Mesendoderm (in vitro differentiated cells): Measurements from ENCODE around the gene STEAP3.

Source experiments
- DNase-seq: peaks from one replicate; pipeline ENCODE4 v3.0.0; 2013
- H2AK5ac ChIP-seq: 2 replicates; pipeline ENCODE4 v1.6.1; 2013; ENCODE audit warnings: low read length, inconsistent platforms
- H2BK120ac ChIP-seq: 2 replicates; pipeline ENCODE4 v1.6.1; 2013; ENCODE audit warnings: low read depth, mild to moderate bottlenecking, low read length, moderate library complexity, mixed read lengths
- H2BK15ac ChIP-seq: replicated peaks from 2 replicates; pipeline ENCODE4 v1.6.1; 2013; ENCODE audit warnings: low read depth, mild to moderate bottlenecking, moderate library complexity
- H2BK5ac ChIP-seq: 2 replicates; pipeline ENCODE4 v1.6.1; 2013; ENCODE audit warnings: low read length, inconsistent platforms
- H3K18ac ChIP-seq: 2 replicates; pipeline ENCODE4 v1.6.1; 2013; ENCODE audit warnings: mild to moderate bottlenecking, low read length, mixed read lengths
- H3K23ac ChIP-seq: one replicate; pipeline ENCODE4 v1.6.1; 2013; ENCODE audit warnings: low read length
- H3K27ac ChIP-seq: 2 replicates; pipeline ENCODE4 v1.5.1; 2013; ENCODE audit warnings: low read depth, mild to moderate bottlenecking, inconsistent platforms, low read length, moderate library complexity
- H3K27me3 ChIP-seq: 2 replicates; pipeline ENCODE4 v1.6.1; 2013; ENCODE audit warnings: low read length, control low read depth, mild to moderate bottlenecking, inconsistent platforms; ENCODE audit not compliant: insufficient read depth, poor library complexity
- H3K36me3 ChIP-seq: 2 replicates; pipeline ENCODE4 v1.6.1; 2013; ENCODE audit warnings: low read length, inconsistent platforms; ENCODE audit not compliant: control insufficient read depth, insufficient read depth
- H3K4ac ChIP-seq: one replicate; pipeline ENCODE4 v1.6.1; 2013; ENCODE audit warnings: low read depth, mild to moderate bottlenecking, low read length, moderate library complexity
- H3K4me1 ChIP-seq: 2 replicates; pipeline ENCODE4 v1.6.1; 2013; ENCODE audit warnings: low read depth, low read length, inconsistent platforms; ENCODE audit not compliant: control insufficient read depth
- H3K4me2 ChIP-seq: 2 replicates; pipeline ENCODE4 v1.6.1; 2013; ENCODE audit warnings: low read length
- H3K4me3 ChIP-seq: 2 replicates; pipeline ENCODE4 v1.5.1; 2013; ENCODE audit warnings: mild to moderate bottlenecking, low read length
- H3K56ac ChIP-seq: one replicate; pipeline ENCODE4 v1.6.1; 2013; ENCODE audit warnings: low read length
- H3K79me1 ChIP-seq: 2 replicates; pipeline ENCODE4 v1.6.1; 2013; ENCODE audit warnings: low read length, inconsistent platforms
- H3K79me2 ChIP-seq: 2 replicates; pipeline ENCODE4 v1.6.1; 2013; ENCODE audit warnings: mild to moderate bottlenecking, low read length; ENCODE audit not compliant: control insufficient read depth, insufficient read depth
- H3K9ac ChIP-seq: 2 replicates; pipeline ENCODE4 v1.6.1; 2013; ENCODE audit warnings: low read length, inconsistent platforms
- H4K5ac ChIP-seq: one replicate; pipeline ENCODE4 v1.6.1; 2013; ENCODE audit warnings: low read length
- H4K8ac ChIP-seq: one replicate; pipeline ENCODE4 v1.6.1; 2013; ENCODE audit warnings: low read depth, mild to moderate bottlenecking, control low read depth, low read length, moderate library complexity
- WGBS: extraction: QIAGEN DNeasy Blood & Tissue Kit; methylation state at CpG from one replicate; pipeline ENCODE4 v1.1.7; 2013; ENCODE audit warnings: low lambda C conversion rate, missing lambda C conversion rate; ENCODE audit not compliant: insufficient coverage; ENCODE audit errors: extremely low coverage; 5-methylcytosine and 5-hydroxymethylcytosine counted together

Gene STEAP3

DNA sequence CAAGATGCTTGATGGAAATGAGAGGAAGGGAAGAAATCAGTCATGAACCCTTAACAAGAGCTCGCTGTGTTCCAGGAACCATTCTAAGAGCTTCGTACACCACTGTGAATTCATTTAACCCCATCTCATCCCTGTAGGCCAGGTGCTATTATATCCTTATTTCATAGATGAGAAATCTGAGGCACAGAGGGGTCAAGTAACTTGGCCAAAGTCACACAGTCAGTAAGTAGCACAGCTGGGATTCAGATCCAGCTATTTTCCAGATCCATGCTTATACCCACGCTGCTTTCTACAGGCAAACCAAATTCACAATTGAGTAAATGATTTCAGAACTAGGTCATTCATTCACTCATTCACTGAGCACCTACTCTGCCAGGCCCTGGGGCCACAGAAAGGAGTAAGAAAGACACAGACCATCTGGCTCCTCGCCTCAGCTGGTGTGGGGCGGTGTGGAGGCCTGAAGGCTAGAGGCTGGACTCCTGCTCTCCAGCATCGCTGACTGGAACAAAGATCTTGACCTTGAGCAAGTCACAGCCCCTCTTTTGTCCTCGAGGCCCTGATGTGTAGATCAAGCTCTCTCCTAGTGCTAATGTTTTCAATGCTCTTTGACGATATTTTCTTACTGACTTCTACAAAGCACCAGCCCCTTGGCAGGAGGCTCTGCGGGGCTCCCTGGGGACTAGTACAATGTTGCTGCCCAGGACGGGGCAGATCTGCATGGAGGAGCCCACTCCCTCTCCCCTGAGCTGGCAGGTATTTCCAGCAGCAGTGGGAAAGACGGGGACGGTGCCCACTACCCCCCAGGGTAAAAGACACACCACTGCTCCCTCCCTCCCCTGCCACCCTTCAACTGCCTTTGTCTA lies 26.5 kb downstream of the STEAP3 start:
- Histone ChIP-seq H3K23ac (no peak overlapping the region), H2BK15ac (no peak overlapping the region), H4K8ac (no peak overlapping the region), H3K4me2 (no peak overlapping the region), H3K79me2 (no peaks in the 10 kb centered on the region), H3K79me1 (no peaks in the 10 kb centered on the region), H3K4me1 (no peaks in the 10 kb centered on the region), H3K4ac (no peak overlapping the region), H4K5ac (no peak overlapping the region), H2AK5ac (no peak overlapping the region), H3K36me3 (peaks cover 1% of the 10 kb centered on the region), H3K9ac (no peak overlapping the region), H3K27ac (no peak overlapping the region), H2BK120ac (no peak overlapping the region), H3K4me3 (no peak overlapping the region), H3K18ac (no peak overlapping the region), H3K56ac (no peak overlapping the region), H3K27me3 (no peaks in the 10 kb centered on the region), H2BK5ac (no peak overlapping the region)
- DNase-seq = no peak
- no CpG with 5 or more reads among the region's 12 CpGs for WGBS

DNA sequence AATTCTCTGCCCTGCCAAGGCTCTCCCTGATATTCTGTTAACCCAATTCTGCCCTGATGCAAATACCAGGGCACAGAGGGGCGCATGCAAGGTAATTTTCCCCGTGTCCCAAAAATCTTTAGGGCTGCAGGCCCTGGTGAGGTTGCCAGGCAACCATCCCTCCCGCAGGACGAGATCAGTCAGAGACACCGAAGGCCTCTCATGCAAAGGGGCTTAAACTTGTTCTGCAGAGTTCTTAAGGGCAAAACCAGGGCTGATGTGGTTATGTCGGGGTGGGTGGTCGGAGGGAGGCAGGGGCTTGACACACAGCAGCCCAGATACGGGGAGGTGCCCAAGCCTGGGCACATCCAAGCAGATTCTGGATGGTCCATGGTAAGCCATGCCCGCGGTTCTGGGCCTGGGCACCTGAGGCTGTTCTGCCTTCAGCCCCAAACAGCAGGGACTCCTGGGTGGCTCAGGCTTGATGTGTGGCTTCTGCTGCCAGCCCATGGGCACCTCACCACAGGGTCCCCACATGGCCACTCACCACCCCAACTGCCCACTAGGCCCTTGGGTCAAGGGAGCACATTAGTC lies 27.2 kb downstream of the STEAP3 start:
- no peak overlapping the region for H3K56ac ChIP-seq
- H2BK15ac ChIP-seq = no peak overlapping the region
- H2BK120ac ChIP-seq = no peak overlapping the region
- no peak overlapping the region for H4K8ac ChIP-seq
- H3K4ac ChIP-seq = no peak overlapping the region
- no CpG with 5 or more reads among the region's 10 CpGs for WGBS
- no peak overlapping the region for H3K4me3 ChIP-seq
- no peak overlapping the region for H3K9ac ChIP-seq
- no peak overlapping the region for H3K18ac ChIP-seq
- H3K4me2 ChIP-seq = no peak overlapping the region
- no peaks in the 10 kb centered on the region for H3K27me3 ChIP-seq
- no peak overlapping the region for H2BK5ac ChIP-seq
- no peak overlapping the region for H3K27ac ChIP-seq
- H2AK5ac ChIP-seq = no peak overlapping the region
- no peak overlapping the region for H3K23ac ChIP-seq
- H3K4me1 ChIP-seq = peaks cover under 1% of the 10 kb centered on the region
- no peaks in the 10 kb centered on the region for H3K79me1 ChIP-seq
- H4K5ac ChIP-seq = no peak overlapping the region
- H3K79me2 ChIP-seq = no peaks in the 10 kb centered on the region
- no peak for DNase-seq
- peaks cover 1% of the 10 kb centered on the region for H3K36me3 ChIP-seq

- Histone ChIP-seq H3K79me1 (no peaks in the 10 kb centered on the region), H2BK5ac (no peak overlapping the region), H3K27ac (no peak overlapping the region), H3K4me1 (peaks cover 4% of the 10 kb centered on the region), H2AK5ac (no peak overlapping the region), H3K4me2 (no peak overlapping the region), H3K36me3 (peaks cover 1% of the 10 kb centered on the region), H3K4me3 (no peak overlapping the region), H3K23ac (no peak overlapping the region), H4K8ac (no peak overlapping the region), H2BK120ac (no peak overlapping the region), H3K9ac (no peak overlapping the region), H3K56ac (no peak overlapping the region), H3K18ac (no peak overlapping the region), H3K27me3 (no peaks in the 10 kb centered on the region), H2BK15ac (no peak overlapping the region), H4K5ac (no peak overlapping the region), H3K79me2 (no peaks in the 10 kb centered on the region), H3K4ac (no peak overlapping the region)
- WGBS = no CpG with 5 or more reads among the region's 5 CpGs
- DNase-seq = no peak
These were observed 28.0 kb downstream of the STEAP3 start for GRCh38 chr2:119251652-119252051.

GRCh38 chr2:119252186-119253113 lies 28.8 kb downstream of the STEAP3 start:
- Histone ChIP-seq H3K4me1 (peaks cover 4% of the 10 kb centered on the region), H2BK120ac (no peak overlapping the region), H4K8ac (no peak overlapping the region), H3K9ac (no peak overlapping the region), H4K5ac (no peak overlapping the region), H3K4me2 (no peak overlapping the region), H3K79me2 (no peaks in the 10 kb centered on the region), H3K4me3 (no peak overlapping the region), H3K23ac (no peak overlapping the region), H3K79me1 (no peaks in the 10 kb centered on the region), H3K27ac (no peak overlapping the region), H3K27me3 (no peaks in the 10 kb centered on the region), H3K56ac (no peak overlapping the region), H2BK15ac (no peak overlapping the region), H2AK5ac (no peak overlapping the region), H3K4ac (no peak overlapping the region), H2BK5ac (no peak overlapping the region), H3K18ac (no peak overlapping the region), H3K36me3 (peaks cover 2% of the 10 kb centered on the region)
- peak; percentile 20 for DNase-seq
- WGBS = no CpG with 5 or more reads among the region's 12 CpGs

DNA sequence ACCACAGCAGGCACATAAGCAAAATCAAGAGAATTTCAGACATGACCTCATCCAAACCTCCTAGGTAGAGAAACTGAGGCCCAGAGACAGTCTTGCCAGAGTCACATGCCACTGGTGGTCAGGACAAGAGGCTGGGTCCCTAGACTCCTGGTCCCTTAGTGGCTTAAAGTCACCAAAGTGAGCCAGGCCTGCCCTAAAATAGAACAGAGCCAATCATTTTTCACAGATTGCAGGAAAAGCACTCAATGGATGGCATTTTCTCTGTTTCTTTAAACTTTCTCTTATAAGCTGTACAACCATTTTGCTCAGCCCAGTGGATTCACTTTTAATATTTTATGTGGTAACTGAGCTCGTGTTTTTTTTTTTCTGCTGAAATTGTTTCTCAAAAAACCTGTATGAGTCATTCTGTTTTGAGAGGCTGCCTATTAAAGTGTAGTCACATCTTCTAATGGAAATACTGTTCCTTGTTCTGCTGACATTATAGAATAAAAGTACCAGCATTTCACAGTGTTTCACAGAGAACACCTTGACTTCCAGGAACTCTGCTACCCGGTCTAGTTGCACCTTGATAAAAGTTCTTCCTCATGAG lies 29.6 kb downstream of the STEAP3 start:
- Histone ChIP-seq H4K5ac (no peak overlapping the region), H3K4me1 (peaks cover 4% of the 10 kb centered on the region), H3K9ac (no peak overlapping the region), H3K4me2 (no peak overlapping the region), H3K27ac (no peak overlapping the region), H2BK15ac (no peak overlapping the region), H3K27me3 (no peaks in the 10 kb centered on the region), H3K79me2 (no peaks in the 10 kb centered on the region), H3K36me3 (peaks cover 3% of the 10 kb centered on the region), H3K23ac (no peak overlapping the region), H3K4ac (no peak overlapping the region), H4K8ac (no peak overlapping the region), H3K4me3 (no peak overlapping the region), H2AK5ac (no peak overlapping the region), H3K18ac (no peak overlapping the region), H2BK5ac (no peak overlapping the region), H3K79me1 (no peaks in the 10 kb centered on the region), H3K56ac (no peak overlapping the region), H2BK120ac (no peak overlapping the region)
- DNase-seq = no peak
- WGBS = no CpG with 5 or more reads among the region's 2 CpGs
